H1 (cell line): ENCODE data around the gene TIMM23. TPM values are rescaled to one million over a fixed set of nuclear protein-coding genes. Genes with fewer than 3 reads are reported as not detected.
A peak's percentile ranks its signal among the peaks of the same experiment; 100 is the strongest.
"Not testable (repeated sequence)": the region's sequence is repeated elsewhere in the genome, so short reads cannot be mapped to it uniquely, and the experiment has no call there.

Source experiments
- CTCF ChIA-PET: fragments of 300-600 bp; sonication (Branson Sonifier 250); formaldehyde crosslinking; loops from one replicate; lab custom pipeline; 2021; ENCODE audit not compliant: partially characterized antibody; lab: Charles Lee
- POLR2A ChIA-PET: fragments of 300-600 bp; sonication (Branson Sonifier 250); formaldehyde crosslinking; loops from one replicate; lab custom pipeline; 2021; ENCODE audit warnings: inconsistent platforms; ENCODE audit not compliant: partially characterized antibody; lab: Charles Lee
- DNase-seq, 2 experiments: peaks; one replicate each; pipeline versions ENCODE4 v3.0.0 to v3.0.0-alpha.2; 2010 to 2022; ENCODE audit warnings: low spot score in 2 of 2, low read depth in 1 of 2, mixed read lengths in 1 of 2
- FAIRE-seq: peaks from 2 replicates; lab custom pipeline; 2011; peaks lifted over from hg19 to GRCh38; lab: Jason Lieb, UNC
- H2AFZ ChIP-seq: 2 replicates; pipeline ENCODE4 v1.8.1; 2012; ENCODE audit warnings: low read length, inconsistent platforms
- H2AK5ac ChIP-seq: 2 replicates; pipeline ENCODE4 v1.6.1; 2013; ENCODE audit warnings: low read depth, low read length
- H2BK120ac ChIP-seq: replicated peaks from 2 replicates; pipeline ENCODE3; 2013; ENCODE audit warnings: low read depth, low read length, inconsistent platforms
- H2BK12ac ChIP-seq: 2 replicates; pipeline ENCODE4 v1.6.1; 2013; ENCODE audit warnings: low read depth, low read length
- H2BK15ac ChIP-seq: 2 replicates; pipeline ENCODE4 v1.6.1; 2013; ENCODE audit warnings: low read length
- H2BK20ac ChIP-seq: 2 replicates; pipeline ENCODE4 v1.6.1; 2013; ENCODE audit warnings: low read length
- H2BK5ac ChIP-seq: 2 replicates; pipeline ENCODE4 v1.6.1; 2013; ENCODE audit warnings: low read depth, low read length
- H3K14ac ChIP-seq: 2 replicates; pipeline ENCODE4 v1.6.1; 2013; ENCODE audit warnings: inconsistent platforms; ENCODE audit not compliant: insufficient read length
- H3K18ac ChIP-seq: 2 replicates; pipeline ENCODE4 v1.6.1; 2013; ENCODE audit warnings: low read length; ENCODE audit errors: extremely low read depth
- H3K23ac ChIP-seq: 2 replicates; pipeline ENCODE4 v1.6.1; 2013; ENCODE audit warnings: inconsistent platforms; ENCODE audit not compliant: insufficient read length
- H3K23me2 ChIP-seq: 2 replicates; pipeline ENCODE4 v1.6.1; 2013; ENCODE audit warnings: low read depth, low read length
- H3K27ac ChIP-seq: 2 replicates; pipeline ENCODE4 v1.6.1; 2011; ENCODE audit warnings: low read depth, low read length, inconsistent platforms
- H3K27me3 ChIP-seq, 4 experiments: replicated peaks in 1 of 4; 1 replicate in 1 of 4; 2 replicates in 3 of 4; pipeline versions ENCODE4 v1.6.1 to v1.8.1; 2011 to 2013; ENCODE audit warnings: low read length in 3 of 4, mild to moderate bottlenecking in 3 of 4, inconsistent platforms in 2 of 4, mixed read lengths in 2 of 4, moderate library complexity in 1 of 4; ENCODE audit not compliant: control insufficient read depth in 3 of 4, insufficient read depth in 3 of 4; ENCODE audit errors: extremely low read depth in 1 of 4
- H3K36me3 ChIP-seq, 4 experiments: 2 replicates each; pipeline versions ENCODE4 v1.6.1 to v1.8.1; 2011 to 2013; ENCODE audit warnings: mild to moderate bottlenecking in 4 of 4, low read length in 3 of 4, moderate library complexity in 2 of 4, control low read depth in 1 of 4, inconsistent platforms in 1 of 4; ENCODE audit not compliant: insufficient read depth in 4 of 4, control insufficient read depth in 2 of 4
- H3K4ac ChIP-seq: replicated peaks from 2 replicates; pipeline ENCODE3; 2013; ENCODE audit warnings: low read length, low read depth, mixed read lengths, inconsistent platforms; ENCODE audit not compliant: insufficient read length
- H3K4me1 ChIP-seq, 4 experiments: replicated peaks in 1 of 4; 1 replicate in 1 of 4; 2 replicates in 3 of 4; pipeline versions ENCODE4 v1.6.1 to v1.8.1; 2011 to 2013; ENCODE audit warnings: low read length in 3 of 4, inconsistent platforms in 2 of 4, mixed read lengths in 1 of 4; ENCODE audit not compliant: insufficient read depth in 4 of 4, control insufficient read depth in 3 of 4
- H3K4me2 ChIP-seq, 2 experiments: 2 replicates each; pipeline versions ENCODE4 v1.6.1 to v1.8.1; 2011 to 2013; ENCODE audit warnings: low read depth in 2 of 2, low read length in 2 of 2, control low read depth in 1 of 2, inconsistent platforms in 1 of 2, mild to moderate bottlenecking in 1 of 2; ENCODE audit not compliant: insufficient read depth in 1 of 2
- H3K4me3 ChIP-seq, 4 experiments: fragments of 200-600, 300-600 bp in 1 of 4; sonication (generic), shearing (Covaris generic), sonication (Bioruptor Twin) in 1 of 4; 2 replicates each; pipeline versions ENCODE4 v1.5.1 to v1.8.1; 2011 to 2016; ENCODE audit warnings: low read length in 4 of 4, low read depth in 3 of 4, control low read depth in 2 of 4, inconsistent platforms in 2 of 4, mild to moderate bottlenecking in 2 of 4, mixed read lengths in 1 of 4, moderate library complexity in 1 of 4; ENCODE audit not compliant: insufficient read depth in 2 of 4; ENCODE audit errors: extremely low read depth in 1 of 4
- H3K56ac ChIP-seq: replicated peaks from 2 replicates; pipeline ENCODE3; 2013; ENCODE audit warnings: low read depth, mild to moderate bottlenecking, mixed read lengths, low read length, inconsistent platforms; ENCODE audit not compliant: insufficient read length
- H3K79me1 ChIP-seq: 2 replicates; pipeline ENCODE4 v1.6.1; 2013; ENCODE audit warnings: low read depth, low read length, control low read depth
- H3K79me2 ChIP-seq, 2 experiments: 2 replicates each; pipeline versions ENCODE4 v1.6.1 to v1.8.1; 2012 to 2013; ENCODE audit warnings: low read length in 2 of 2, mild to moderate bottlenecking in 2 of 2, inconsistent platforms in 1 of 2; ENCODE audit not compliant: insufficient read depth in 2 of 2, control insufficient read depth in 1 of 2
- H3K9ac ChIP-seq, 4 experiments: replicated peaks in 1 of 4; 1 replicate in 1 of 4; 2 replicates in 3 of 4; pipeline versions ENCODE4 v1.6.1 to v1.8.1; 2011 to 2013; ENCODE audit warnings: low read depth in 3 of 4, low read length in 3 of 4, control low read depth in 2 of 4, mild to moderate bottlenecking in 2 of 4, moderate library complexity in 2 of 4, inconsistent platforms in 1 of 4; ENCODE audit errors: extremely low read depth in 1 of 4
- H3K9me3 ChIP-seq, 2 experiments: 2 replicates each; pipeline versions ENCODE4 v1.6.1 to v1.8.1; 2012 to 2013; ENCODE audit warnings: mild to moderate bottlenecking in 2 of 2, moderate library complexity in 2 of 2, control low read depth in 1 of 2, inconsistent platforms in 1 of 2, low read depth in 1 of 2, low read length in 1 of 2, mixed read lengths in 1 of 2; ENCODE audit not compliant: insufficient read depth in 2 of 2
- H4K20me1 ChIP-seq, 2 experiments: replicated peaks in 1 of 2; 2 replicates each; pipeline versions ENCODE3 to v1.8.1; 2011 to 2013; ENCODE audit warnings: inconsistent platforms in 2 of 2, low read length in 2 of 2, mild to moderate bottlenecking in 1 of 2; ENCODE audit not compliant: insufficient read depth in 2 of 2, control insufficient read depth in 1 of 2
- H4K5ac ChIP-seq: 2 replicates; pipeline ENCODE4 v1.6.1; 2013; ENCODE audit warnings: low read length, low read depth, mixed read lengths, inconsistent platforms; ENCODE audit not compliant: insufficient read length
- H4K8ac ChIP-seq: 2 replicates; pipeline ENCODE4 v1.8.0; 2013; ENCODE audit warnings: mild to moderate bottlenecking, moderate library complexity, low read length, inconsistent platforms; ENCODE audit not compliant: insufficient read depth; ENCODE audit errors: extremely low read depth
- H4K91ac ChIP-seq: replicated peaks from 2 replicates; pipeline ENCODE3; 2013; ENCODE audit warnings: low read length, mixed read lengths, inconsistent platforms; ENCODE audit not compliant: insufficient read length
- WGBS, 2 experiments: shearing (Covaris generic) in 1 of 2; methylation state at CpG; one replicate each; pipeline versions ENCODE4 v1.1.6 to v1.1.7; 2013 to 2015; ENCODE audit warnings: low lambda C conversion rate in 2 of 2, mixed read lengths in 2 of 2, inconsistent platforms in 1 of 2, low coverage in 1 of 2, missing lambda C conversion rate in 1 of 2; ENCODE audit not compliant: insufficient replicate concordance in 2 of 2, insufficient coverage in 1 of 2, insufficient read length in 1 of 2; ENCODE audit errors: extremely low coverage in 1 of 2, missing lambda C conversion rate in 1 of 2; 5-methylcytosine and 5-hydroxymethylcytosine counted together
- polyA plus RNA-seq, 7 experiments: library from polyadenylated mRNA; depleted of rRNA in 3 of 7; stranded (reverse) in 5 of 7; unstranded in 2 of 7; fragments of >200 nt in 5 of 7; fragments of 200-250 nt in 2 of 7; gene quantifications; 1 replicate in 5 of 7; 2 replicates in 1 of 7; 4 replicates in 1 of 7; pipeline versions ENCODE4 v1.2.1 to v1.2.3, GENCODE V29; 2011 to 2013; ENCODE audit warnings: missing spikeins in 2 of 7, mixed read lengths in 2 of 7
- total RNA-seq: library from RNA; stranded (reverse); fragmentation: NEBNext Ultra II Directional; extraction: Animal tissue kit (Norgen Biotek cat#: 25700); gene quantifications from 2 replicates; pipeline ENCODE4 v1.2.1, GENCODE V29; 2021

TIMM23 gene
- total and polyA plus RNA-seq, 2 of the 8 experiments (the other 6 are each of a cell fraction or from before 2014, with no cell fraction given) = 101 to 130 TPM

- H2AK5ac ChIP-seq, H3K23ac ChIP-seq, H3K79me1 ChIP-seq, H3K36me3 ChIP-seq, H3K27me3 ChIP-seq, H2BK12ac ChIP-seq, H2BK5ac ChIP-seq, H2AFZ ChIP-seq, H2BK20ac ChIP-seq, H4K20me1 ChIP-seq, H2BK120ac ChIP-seq, H3K9me3 ChIP-seq, H3K56ac ChIP-seq, H3K18ac ChIP-seq, H3K23me2 ChIP-seq, H3K4ac ChIP-seq, H3K27ac ChIP-seq, H4K8ac ChIP-seq, H3K4me1 ChIP-seq, CTCF ChIA-PET, DNase-seq, H4K91ac ChIP-seq, H2BK15ac ChIP-seq, FAIRE-seq, H3K14ac ChIP-seq, POLR2A ChIA-PET, H4K5ac ChIP-seq: not testable (repeated sequence)
- peaks cover 12 to 83% of the 10 kb centered on the region in 2 experiments for H3K79me2 ChIP-seq
- peak overlapping the region; percentile 66 to 92 (median 82); a peak in 7 of 8 replicates for H3K4me3 ChIP-seq
- H3K9ac ChIP-seq = peak overlapping the region in 1 of 4 experiments; percentile 74; a peak in 1 of 7 replicates
- WGBS, 2 experiments = 69% methylated on average over 14 of the region's 14 CpGs; no CpG with 5 or more reads in 1 of the 2 experiments
- H3K4me2 ChIP-seq = peak overlapping the region; percentile 65 to 84
Measured at GRCh38 chr10:45971019-45971418, 1.3 kb upstream of the TIMM23 start.
